Stimulated activated CD8-positive, alpha-beta memory T cell treated with anti-CD3 and anti-CD28 coated beads, Interleukin-12 subunit alpha, Interleukin-12 subunit beta, amount 100 ng/mL, for 24 hours (primary cell): ENCODE results near the gene XYLT1.

ENCODE experiments used
- DNase-seq: peaks from one replicate; pipeline ENCODE4 v3.0.0-alpha.2; 2020; ENCODE audit errors: extremely low read depth

The XYLT1 gene

DNA sequence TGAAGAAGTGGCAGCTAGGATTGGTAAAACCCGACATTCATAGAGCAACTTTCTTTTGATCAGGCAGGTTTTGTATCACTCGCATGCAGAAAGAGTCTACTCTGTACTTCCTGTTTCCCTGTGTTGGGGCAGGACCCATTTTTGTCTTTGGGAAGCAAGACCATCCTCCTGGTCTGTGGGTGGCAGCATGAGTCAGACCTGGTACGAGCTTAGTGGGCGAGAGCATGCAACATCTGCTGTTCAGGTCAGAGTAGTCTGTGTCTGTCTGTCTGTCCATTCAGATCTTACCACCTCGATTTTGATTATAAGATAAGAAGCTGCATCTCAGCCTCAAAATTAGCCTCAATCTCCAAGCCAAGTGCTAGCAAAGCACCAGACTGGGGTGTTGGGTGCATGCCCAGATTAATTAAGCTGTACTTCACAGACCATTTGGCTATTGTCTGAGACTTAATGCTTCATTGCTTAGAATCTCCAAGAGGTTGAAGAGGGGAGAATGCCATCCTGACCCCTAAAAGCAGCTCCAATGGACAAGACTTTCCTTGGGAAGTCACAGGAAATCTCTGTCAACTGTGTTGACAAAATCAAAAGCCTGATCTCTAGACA lies 110.9 kb downstream of the XYLT1 start:
- DNase-seq: no peak

DNA sequence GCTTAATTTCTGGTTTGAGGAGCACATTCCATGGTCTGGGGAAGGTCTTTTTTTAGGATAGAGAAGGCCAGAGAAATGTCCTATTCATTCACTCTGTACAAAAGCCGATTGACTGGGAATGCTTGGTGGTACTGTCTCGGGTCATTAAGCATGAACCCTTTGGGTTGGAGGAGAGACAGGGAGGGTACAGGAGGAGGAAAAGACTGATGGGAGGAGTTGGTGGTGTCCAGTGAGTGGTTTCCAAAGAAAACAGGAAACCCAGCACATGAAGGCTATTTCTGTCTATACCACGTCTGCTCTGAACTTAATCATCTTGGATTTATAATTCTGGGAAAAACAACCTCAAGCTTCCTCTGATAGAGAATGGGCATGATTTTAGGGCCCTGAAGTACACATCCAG lies 111.9 kb downstream of the XYLT1 start:
- DNase-seq: no peak

DNA sequence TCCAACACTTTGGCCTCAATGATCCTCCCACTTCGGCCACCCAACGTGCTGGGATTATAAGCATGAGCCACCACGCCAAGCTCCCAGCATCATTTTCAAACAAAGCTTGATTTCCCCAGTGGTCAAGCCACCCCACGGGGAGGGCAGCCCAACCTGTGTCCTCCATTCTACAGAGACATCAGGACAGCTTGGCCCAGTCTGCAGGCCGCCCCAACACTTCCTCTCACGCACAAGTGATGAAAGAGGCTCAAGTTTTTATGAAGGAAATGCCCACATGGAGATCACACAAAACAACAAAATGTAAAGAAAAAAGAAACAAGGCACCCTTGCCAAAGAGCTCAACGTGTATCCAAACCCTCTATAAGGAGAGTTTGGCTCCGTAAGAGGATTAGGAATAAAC lies 112.4 kb downstream of the XYLT1 start:
- no peak for DNase-seq

DNA sequence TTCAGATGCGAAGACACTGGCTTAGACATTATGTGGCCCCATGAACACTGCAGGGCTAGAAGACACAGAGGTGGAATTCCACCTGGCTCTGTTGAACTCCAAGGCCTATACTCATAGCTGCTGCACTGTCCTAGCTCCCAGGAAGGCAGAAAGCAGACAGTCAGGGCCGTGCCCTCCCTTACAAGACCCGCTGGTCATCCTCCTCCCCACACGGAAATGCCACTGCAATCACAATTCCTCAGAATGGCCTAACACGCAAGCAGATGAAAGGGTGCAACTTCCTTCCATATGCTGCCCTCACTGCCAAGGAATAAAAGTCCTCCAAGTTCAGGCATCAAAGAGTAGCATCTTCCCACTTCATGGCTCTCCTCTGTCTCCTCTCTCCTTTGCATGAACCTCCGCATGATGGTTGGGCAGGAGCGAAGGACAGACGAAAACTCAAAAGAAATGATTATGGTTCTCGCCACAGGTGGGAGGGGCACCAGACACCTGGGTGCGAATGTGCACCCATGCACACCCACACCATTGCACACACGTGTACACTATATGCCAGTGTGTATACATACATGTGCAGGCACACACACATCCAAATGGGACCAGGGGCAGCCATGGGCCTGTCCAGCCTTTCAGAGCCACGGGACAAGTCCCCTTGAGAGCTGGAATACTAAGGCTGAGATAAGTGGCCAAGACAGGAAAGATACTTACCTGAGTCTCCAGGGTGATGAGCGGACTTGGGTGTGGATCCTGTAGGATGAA lies 113.3 kb downstream of the XYLT1 start:
- DNase-seq: no peak

DNA sequence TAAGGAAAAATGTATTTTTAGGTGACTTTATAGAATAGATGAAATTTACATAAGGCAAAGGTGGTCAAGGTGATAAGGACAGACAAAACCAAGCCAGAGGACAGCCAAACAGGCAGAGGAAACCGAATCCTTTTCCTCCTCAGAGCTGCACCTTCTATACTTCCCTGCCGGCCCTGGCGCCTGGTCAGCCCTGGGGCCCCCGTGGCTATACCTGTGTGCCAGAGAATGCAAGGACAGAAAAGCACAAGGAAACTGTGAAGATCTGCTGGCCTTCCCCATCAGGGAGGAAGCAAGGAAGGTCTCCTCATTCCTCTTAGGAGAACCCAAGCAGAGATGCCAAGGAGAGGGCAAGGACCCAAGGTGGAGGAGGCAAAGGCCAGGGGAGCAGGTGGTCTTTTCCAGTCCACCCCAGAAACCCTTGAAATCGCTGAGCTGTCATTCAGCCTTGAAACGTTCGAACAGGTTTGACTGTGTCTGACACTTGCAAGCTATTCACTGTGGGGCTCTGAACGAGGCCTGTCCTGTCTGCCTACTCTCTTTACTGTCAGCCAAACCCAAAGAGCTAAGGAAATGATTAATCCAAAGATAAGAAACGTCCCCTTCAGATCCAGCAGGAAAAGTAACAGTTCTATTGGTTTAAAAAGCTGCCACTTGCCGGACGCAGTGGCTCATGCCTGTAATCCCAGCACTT lies 114.4 kb downstream of the XYLT1 start:
- no peak for DNase-seq

DNA sequence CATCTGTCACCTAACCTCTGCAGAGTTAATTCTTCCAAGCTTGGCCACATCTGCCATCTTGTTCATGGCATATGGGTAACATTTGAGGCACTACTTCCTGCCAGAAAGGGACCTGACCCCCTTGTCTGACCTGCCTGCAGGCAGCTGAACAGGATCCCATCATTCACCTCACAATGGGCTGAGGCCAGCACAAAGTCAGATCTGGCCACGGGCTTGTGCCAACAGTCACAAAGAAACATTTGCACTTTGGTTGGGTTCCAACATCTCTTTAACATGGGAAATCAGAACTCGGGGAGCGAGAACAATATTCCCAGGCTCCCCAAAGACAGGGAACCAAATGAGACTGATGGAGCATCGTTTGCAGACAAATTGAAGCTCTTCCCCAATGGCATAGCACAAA lies 116.1 kb downstream of the XYLT1 start:
- no peak for DNase-seq

DNA sequence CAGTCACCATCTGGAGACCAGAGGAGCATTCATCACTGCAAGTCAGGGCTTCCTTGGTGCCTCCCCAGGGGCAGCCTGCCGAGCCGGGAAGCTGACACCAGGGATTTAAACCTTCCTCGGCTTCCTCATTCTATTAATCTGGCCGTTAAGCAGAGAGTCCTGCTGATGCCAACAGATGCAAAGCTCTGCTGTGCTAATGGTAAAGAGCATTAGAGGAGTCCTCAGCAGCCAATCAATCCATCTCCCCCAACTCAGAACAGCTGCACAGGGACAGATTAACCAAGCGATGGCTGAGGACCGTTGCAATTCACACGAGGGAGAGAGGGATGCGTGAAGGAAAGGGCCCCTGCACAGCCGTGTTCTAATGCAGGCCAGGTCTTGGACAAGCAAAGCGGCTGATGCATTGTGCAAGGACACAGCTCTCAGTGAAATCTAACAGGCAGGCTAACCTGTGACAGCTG lies 116.6 kb downstream of the XYLT1 start:
- no peak for DNase-seq

DNA sequence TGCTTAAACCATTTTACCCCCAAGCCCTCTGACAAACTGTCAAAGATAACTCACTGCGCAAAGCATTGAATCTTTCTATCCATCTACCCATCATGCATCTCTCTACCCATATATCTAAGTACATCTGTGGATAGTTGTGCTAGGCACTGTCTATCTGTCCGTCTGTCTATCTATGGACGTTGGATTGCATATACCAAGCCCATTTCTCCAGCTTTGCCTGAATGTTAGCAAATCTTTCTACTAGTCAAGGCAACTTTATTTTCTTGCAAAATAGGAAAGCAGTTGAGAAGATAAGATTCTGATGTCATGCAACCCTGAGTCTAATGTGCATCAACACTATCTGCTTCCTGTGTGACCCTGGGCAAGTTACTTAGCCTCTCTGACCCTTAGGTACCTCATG lies 117.2 kb downstream of the XYLT1 start:
- DNase-seq: no peak

DNA sequence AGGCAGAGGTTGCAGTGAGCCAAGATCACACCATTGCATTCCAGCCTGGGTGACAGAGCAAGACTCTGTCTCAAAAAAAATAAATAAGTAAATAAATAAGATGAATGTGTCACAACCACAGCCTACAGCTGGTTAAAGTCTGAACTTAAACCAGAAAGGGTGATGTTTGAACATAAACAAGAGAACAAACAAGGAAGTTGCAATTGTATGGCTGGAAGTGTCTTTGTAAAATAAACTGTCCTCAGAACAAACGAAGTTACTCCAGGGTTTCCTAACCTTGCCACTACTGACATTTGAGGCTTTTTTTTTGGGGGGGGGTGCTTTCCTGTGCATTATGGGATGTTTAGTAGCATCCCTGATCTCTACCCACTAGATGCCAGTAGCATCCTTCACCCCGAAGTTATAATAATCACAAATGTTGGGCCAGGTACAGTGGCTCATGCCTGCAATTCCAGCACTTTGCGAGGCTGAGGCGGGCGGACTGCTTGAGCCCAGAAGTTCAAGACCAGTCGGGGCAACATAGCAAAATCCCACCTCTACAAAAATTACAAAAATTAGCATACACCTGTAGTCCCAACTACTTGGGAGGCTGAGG lies 119.2 kb downstream of the XYLT1 start:
- DNase-seq: no peak

DNA sequence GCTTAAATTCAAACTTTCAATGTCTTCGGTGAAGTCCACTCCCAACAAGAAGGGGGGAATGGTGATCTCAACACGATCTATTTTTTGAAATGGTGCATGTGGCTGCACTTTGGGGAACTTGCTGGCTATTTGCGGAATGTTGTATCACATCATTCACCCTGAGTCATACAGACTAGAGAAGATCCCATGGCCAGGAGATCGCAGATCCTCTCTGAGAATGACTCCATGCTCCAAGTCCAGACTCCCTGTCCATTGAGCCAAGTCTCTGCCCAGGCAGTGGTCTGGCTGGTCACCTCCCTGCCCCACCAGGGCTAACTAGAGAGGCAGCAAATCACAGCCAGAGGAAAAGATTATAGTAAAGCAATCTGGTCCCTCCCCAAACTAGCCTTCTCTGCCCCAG lies 120.6 kb downstream of the XYLT1 start:
- DNase-seq: no peak

DNA sequence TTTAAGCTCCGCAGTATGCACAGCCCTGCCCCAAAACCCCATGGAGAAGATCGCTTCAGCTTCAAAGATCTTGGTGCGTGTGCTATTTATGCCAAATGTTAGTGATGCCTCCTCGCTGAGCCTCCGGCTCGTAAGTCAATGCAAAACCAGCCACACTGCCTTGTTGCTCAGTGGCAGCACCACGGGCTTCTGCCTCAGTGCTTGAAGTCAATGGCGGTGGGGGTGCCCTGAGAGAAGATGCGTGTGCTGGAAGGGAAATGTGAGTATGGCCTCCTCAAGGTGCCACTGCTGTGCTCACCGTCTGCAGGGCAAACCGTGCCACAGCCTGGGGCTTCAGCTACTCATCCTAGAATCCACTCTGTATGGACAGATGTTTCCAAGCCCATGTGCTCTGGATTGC lies 121.9 kb downstream of the XYLT1 start:
- DNase-seq: no peak

DNA sequence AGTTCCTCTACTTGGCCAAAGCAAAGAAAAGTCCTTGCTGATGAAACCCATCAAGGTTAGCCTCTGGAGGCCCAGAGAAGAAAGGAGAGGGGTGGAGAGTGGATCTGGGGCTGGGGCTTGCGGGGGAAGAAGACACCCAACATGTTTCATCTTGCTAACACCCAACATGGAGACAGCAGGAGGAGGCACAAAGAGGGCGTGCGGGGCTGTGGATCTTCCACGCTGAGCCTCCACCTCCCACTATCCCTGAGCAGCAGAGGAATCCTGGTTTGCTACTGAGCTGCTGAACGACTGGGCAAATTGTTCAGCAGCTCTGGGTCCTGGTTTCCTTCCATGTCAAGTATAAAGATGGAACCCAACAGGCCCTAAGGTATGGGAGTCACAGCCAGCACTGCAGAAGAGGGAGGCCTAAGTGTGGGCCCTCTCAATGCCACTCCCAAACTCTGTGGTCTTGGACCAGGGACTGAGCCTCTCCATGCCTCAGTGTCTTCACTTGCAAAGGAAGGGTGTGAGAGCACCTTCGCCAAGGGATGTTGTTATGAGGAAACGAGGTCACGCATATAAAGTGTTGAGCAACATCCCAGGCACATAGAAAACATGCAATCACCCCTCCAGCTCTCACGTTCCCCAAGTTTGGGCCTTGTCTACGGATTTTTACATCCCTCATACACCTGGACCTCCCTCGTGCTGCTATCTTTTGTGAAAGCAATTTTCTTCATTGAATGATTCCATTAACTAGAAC lies 122.5 kb downstream of the XYLT1 start:
- DNase-seq: no peak

DNA sequence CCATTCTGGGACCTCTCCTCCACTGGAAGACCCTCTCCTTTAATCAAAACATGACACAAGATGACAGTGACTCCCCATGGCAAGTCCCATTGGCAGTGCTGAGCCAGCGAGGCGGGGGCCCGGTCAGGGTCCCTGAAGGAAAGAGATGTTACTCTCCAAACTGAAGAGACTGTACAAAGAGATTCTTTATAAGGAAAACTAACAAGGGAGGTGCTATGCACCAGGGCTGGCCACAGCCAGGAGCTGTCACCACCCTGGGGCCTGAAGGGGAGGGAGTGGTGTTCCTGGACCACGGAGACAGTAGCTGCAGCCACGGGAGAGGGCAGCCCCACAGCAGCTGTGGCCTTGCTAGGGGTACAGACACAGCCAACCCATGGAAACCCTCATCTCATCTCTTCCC lies 123.1 kb downstream of the XYLT1 start:
- no peak for DNase-seq

DNA sequence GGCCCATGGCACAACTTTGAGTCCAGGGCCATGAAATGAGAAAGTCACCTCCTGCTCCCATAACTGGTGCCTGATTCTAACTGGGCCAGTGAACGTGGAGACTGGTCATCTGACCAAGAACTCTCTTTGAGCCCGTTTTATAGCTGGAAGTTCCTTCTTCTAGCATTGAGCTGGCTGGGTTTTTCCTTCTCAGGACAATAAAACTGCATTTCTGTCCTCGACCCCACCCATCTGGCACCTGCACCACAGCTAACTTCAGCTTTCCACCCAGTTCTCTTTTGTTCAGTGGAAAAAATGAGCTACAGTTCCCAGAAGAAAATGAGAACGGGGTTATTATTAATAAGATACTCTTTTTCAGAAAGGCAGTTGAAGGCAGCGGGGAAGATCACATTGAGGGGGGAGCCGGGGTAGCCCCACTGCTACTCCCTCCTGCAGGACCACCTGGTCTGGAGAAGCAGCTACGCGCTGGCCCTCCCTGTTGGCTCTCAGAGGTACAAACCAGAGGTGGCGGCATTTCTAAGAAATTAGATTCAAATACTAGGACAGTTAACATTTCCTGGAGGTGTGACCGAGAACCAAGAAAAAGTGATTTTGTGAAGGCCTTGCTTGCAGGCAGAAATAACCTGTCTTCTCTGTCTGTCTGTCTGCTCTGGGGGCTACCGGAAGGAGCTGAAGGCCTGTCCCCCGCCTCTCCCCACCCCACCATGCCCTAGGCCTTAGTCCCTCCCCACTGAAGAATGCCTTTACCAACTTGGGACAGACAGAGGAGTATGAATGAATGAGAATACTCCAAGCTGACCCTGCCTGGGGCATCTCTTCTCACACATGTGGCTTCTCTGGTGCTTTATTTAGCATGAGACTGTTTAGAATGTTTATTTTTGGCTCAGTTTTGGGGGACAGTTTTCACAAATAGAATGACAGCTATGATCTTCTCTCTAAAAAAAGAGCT lies 123.9 kb downstream of the XYLT1 start:
- DNase-seq: no peak

DNA sequence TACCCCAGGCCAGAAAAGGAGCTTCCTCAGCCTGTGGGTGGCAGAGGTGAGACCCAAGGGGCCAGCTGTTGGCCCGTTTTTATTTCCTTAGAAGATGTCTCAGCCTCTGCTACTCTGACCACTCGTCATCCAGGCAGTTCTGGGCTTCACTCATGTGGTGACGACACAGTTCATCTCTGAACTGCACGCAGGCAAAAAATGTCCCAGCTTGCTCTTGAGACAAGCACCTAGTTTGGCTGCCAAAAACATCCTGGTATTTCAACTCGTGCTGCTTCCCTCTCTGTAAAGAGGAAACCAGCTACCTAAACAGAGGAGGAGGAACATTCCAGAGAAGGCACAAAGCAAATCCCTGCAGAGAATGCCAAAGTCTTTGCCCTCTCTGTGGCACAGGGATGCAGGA lies 125.7 kb downstream of the XYLT1 start:
- no peak for DNase-seq

DNA sequence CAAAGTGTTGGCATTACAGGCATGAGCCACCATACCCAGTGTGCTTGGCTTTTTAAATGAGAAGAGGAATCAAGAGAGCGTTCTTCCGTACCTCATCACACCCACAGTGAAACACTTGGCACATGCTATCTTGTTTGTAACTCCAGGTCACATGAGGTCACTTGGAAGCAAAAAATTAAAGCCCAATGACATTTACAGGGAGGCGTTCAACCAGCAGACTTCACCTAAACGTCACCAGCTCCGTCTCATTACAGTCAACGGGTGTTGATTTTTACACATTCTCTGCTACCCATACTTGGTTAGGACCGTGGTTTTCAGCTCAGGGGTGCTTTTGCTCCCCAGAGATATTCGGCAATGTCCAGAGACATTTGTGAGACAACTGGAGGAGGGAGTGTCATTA lies 127.0 kb downstream of the XYLT1 start:
- no peak for DNase-seq

DNA sequence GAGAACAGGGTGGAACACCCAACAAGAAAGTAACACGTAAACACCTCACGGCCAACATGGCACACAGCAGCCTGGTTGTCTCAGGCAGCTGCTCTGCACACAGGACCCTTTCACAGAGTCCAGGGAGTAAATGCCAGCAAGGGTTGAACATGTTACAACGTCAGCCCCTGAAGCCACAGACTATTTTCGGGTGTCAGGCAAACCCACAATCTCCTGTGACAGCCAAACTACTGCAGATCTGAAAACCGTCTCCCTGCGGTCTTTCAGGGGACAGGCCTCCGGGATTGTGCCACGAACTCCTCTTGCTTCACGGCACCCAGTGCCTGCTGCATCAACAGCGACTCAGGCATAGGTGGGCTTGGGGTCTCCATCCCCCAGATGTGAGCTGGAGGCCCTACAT lies 127.7 kb downstream of the XYLT1 start:
- DNase-seq: no peak

DNA sequence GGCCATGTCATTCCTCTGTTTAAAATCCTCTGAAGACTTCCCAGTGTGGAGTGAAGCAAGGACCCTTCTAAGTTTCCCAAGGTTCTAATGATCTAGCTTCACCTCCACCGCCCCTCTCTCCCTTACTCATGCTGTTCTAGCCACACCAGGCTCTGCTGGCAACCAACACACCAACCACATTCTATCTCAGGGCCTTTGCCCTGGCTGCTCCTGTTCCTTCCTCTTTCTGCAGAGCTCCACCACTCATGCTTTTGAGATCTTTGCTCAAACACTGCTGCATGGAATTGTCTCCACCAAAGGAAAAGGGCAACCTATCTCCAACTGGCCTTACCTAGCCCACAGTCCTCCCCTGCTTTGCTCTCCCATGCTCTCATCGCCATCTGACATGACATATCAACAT lies 128.7 kb downstream of the XYLT1 start:
- no peak for DNase-seq

DNA sequence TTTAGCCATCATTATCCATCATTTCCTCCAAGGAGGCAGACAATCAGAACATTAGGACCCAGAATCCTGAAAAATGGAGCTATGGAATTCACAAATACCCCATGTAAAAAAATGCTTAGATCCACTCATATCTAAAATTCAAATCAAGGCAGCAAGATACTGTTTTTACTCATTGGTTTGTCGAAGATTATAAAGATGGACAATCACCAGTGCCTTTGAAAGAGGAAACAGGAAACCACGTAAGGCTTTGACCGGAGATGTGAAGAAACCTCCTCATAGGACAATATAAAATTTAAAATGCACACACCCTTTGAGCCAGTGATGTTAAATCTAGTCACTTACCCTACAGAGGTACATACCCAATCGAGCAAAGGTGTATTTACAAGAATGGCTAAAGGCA lies 130.0 kb downstream of the XYLT1 start:
- DNase-seq: no peak

DNA sequence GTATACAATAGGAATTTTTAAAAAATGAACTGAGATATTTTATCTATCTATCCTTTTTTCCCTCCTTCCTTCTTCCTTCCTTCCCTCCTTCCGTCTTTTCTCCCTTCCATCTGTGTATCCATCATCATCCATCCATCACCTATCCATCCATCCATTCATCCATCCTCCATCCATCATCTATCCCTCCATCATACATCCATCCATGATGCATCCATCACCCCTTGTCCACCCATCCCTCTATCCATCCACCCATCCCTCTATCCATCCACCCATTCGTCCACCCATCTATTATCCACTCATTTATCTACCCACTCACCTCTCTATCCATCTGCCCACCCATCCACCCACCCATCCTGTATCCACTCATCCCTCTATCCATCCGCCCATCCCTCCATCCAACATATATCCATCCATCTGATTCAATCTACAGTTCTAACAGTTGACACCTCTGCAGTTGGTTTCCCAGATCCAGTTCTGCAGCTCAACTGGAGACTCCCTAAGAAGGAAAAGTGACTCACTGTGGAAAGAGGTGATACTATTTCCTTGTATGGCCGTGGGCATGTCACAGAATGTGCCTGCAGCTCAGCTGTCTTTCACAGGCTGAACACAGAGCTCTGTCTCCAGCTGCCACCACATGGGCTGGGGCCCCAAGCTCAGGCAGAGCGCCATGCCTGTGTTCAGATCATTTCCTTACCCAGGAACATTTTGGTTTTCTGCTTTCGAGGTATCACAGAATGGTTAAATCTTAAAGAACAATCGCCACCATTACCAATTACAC lies 130.8 kb downstream of the XYLT1 start:
- no peak for DNase-seq
